Glutamatergic neuron (in vitro differentiated cells): Measurements from ENCODE around the gene KIAA1217. TPM values are rescaled to one million over a fixed set of nuclear protein-coding genes. Genes with fewer than 3 reads are reported as not detected.

Experiments used
- DNase-seq: peaks from one replicate; pipeline ENCODE4 v3.0.0; 2022
- H3K27ac Mint-ChIP-seq: one replicate; pipeline ENCODE4 v1.8.0; 2020; ENCODE audit warnings: mild to moderate bottlenecking, mixed read lengths, inconsistent platforms; ENCODE audit not compliant: unreplicated experiment
- H3K27me3 Mint-ChIP-seq: one replicate; pipeline ENCODE4 v1.8.0; 2020; ENCODE audit warnings: mild to moderate bottlenecking, moderate library complexity, mixed read lengths, inconsistent platforms; ENCODE audit not compliant: unreplicated experiment
- H3K36me3 Mint-ChIP-seq: one replicate; pipeline ENCODE4 v1.8.0; 2020; ENCODE audit warnings: mild to moderate bottlenecking, mixed read lengths, inconsistent platforms; ENCODE audit not compliant: unreplicated experiment
- H3K4me1 Mint-ChIP-seq: one replicate; pipeline ENCODE4 v1.8.0; 2020; ENCODE audit warnings: mild to moderate bottlenecking, low read depth, mixed read lengths, inconsistent platforms; ENCODE audit not compliant: unreplicated experiment
- H3K4me3 Mint-ChIP-seq: one replicate; pipeline ENCODE4 v1.8.0; 2020; ENCODE audit warnings: mild to moderate bottlenecking, mixed read lengths, inconsistent platforms; ENCODE audit not compliant: unreplicated experiment
- H3K9me3 Mint-ChIP-seq: one replicate; pipeline ENCODE4 v1.8.0; 2020; ENCODE audit warnings: mild to moderate bottlenecking, moderate library complexity, mixed read lengths, inconsistent platforms; ENCODE audit not compliant: unreplicated experiment
- total RNA-seq: library from RNA; stranded (reverse); fragmentation: NEBNext Ultra II Directional; extraction: Animal tissue kit (Norgen Biotek cat#: 25700); gene quantifications from one replicate; pipeline ENCODE4 v1.2.1, GENCODE V29; 2021; ENCODE audit not compliant: unreplicated experiment
- TF ChIP-seq, protein P1 (sequence below): fragments of 200-600 bp; sonication (generic); IDR thresholded peaks from one replicate; pipeline ENCODE4 v1.5.0; 2021; ENCODE audit not compliant: partially characterized antibody, unreplicated experiment

KIAA1217 gene
- total RNA-seq, 1 donor from 2014 or later: 4.4 TPM

DNA sequence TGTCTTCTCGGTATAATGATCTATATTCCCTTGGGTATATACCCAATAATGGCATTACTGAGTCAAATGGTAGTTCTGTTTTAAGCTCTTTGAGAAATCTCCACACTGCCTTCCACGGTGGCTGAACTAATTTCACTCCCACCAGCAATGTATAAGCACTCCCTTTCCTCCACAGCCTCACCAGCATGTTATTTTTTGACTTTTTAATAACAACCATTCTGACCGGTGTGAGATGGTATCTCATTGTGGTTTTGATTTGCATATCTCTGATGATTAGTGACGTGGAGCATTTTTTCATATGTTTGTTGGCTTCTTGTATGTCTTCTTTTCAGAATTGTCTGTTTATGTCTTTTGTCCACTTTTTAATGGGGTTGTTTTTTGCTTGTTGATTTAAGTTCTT lies 33.6 kb downstream of the KIAA1217 start:
- TF ChIP-seq, protein P1, sequence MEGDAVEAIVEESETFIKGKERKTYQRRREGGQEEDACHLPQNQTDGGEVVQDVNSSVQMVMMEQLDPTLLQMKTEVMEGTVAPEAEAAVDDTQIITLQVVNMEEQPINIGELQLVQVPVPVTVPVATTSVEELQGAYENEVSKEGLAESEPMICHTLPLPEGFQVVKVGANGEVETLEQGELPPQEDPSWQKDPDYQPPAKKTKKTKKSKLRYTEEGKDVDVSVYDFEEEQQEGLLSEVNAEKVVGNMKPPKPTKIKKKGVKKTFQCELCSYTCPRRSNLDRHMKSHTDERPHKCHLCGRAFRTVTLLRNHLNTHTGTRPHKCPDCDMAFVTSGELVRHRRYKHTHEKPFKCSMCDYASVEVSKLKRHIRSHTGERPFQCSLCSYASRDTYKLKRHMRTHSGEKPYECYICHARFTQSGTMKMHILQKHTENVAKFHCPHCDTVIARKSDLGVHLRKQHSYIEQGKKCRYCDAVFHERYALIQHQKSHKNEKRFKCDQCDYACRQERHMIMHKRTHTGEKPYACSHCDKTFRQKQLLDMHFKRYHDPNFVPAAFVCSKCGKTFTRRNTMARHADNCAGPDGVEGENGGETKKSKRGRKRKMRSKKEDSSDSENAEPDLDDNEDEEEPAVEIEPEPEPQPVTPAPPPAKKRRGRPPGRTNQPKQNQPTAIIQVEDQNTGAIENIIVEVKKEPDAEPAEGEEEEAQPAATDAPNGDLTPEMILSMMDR: no peak
- no peaks in the 10 kb centered on the region for H3K9me3 Mint-ChIP-seq
- no peak for DNase-seq
- H3K36me3 Mint-ChIP-seq: no peaks in the 10 kb centered on the region
- H3K27ac Mint-ChIP-seq: no peak overlapping the region
- no peaks in the 10 kb centered on the region for H3K27me3 Mint-ChIP-seq
- no peak overlapping the region for H3K4me3 Mint-ChIP-seq
- H3K4me1 Mint-ChIP-seq: peaks cover 3% of the 10 kb centered on the region

DNA sequence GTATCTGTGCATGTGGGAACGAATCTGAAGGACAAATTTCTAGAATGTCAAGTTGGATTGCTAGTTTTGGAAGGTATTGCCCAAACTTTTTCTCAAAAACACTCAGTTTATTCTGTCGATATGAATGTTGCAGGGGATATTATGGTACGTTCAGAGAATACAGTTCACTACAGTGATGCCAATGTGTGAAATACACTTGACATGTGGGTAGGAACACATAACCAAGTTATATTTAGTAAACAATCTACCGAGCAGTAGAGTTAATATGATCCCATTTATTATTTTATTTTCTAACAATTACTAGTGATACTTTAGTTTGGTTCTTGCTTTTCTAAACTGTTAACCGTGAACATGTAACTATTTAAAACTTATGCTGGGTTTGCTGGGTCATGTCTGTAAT lies 37.4 kb downstream of the KIAA1217 start:
- H3K36me3 Mint-ChIP-seq: no peaks in the 10 kb centered on the region

DNA sequence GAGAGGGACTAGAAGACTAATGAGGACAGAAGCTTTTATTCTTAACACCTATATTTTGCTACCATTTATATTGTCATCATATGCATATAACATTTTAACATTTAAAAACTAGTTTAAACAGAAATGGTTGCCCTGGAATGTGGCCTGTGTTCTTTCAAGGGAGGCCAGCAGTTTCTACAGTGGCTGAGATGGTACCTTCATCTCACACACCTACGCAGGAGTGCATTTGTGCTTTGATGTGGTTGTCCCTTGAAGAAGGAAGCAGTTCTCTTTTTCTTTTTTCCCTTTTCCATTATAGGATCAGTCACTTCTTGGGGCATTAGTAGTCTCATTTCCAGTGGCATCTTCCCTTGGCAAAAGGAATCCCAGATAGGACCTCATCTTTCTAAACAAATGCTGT lies 38.9 kb downstream of the KIAA1217 start:
- Mint-ChIP-seq H3K4me1 (no peaks in the 10 kb centered on the region), H3K27me3 (no peaks in the 10 kb centered on the region), H3K9me3 (no peaks in the 10 kb centered on the region), H3K27ac (no peak overlapping the region), H3K4me3 (no peak overlapping the region), H3K36me3 (no peaks in the 10 kb centered on the region)
- TF ChIP-seq, protein P1: no peak
- DNase-seq: no peak

More for the DNA sequence above, 37.4 kb downstream of the KIAA1217 start:
- Mint-ChIP-seq H3K27me3 (no peaks in the 10 kb centered on the region), H3K4me1 (peaks cover 3% of the 10 kb centered on the region), H3K4me3 (no peak overlapping the region), H3K27ac (no peak overlapping the region), H3K9me3 (no peaks in the 10 kb centered on the region)
- no peak for DNase-seq
- TF ChIP-seq, protein P1: no peak

DNA sequence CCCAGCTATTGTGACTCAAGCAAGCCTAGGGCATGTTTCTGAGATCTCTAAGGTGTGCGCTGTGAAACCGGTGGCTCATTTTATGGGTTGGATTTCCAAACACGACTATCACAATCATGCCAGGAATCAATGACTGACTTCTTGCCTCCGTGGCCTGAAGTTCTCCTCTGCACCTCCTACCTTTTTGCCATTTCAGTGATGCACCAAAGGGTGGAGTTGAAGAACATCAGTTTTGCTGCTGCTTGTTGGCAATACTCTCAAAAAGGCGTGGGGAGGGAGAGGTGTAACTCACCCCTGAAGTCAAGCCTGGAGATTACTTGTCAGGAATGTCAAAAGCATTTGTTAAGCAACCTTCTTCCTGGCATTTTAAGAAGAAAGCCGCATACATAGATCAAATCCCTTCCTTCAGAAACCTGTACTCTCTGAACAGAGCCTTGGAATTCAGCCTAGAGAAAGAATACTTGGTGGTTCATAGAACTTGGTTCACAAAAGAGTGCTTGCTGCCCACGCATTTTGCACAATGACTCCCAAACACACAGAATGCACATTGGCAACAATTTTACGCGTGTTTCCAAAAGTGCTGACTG lies 41.0 kb downstream of the KIAA1217 start:
- peaks cover 2% of the 10 kb centered on the region for H3K27me3 Mint-ChIP-seq
- H3K27ac Mint-ChIP-seq: no peak overlapping the region
- no peak overlapping the region for H3K4me3 Mint-ChIP-seq
- H3K36me3 Mint-ChIP-seq: no peaks in the 10 kb centered on the region
- H3K4me1 Mint-ChIP-seq: no peaks in the 10 kb centered on the region
- H3K9me3 Mint-ChIP-seq: no peaks in the 10 kb centered on the region
- no peak for DNase-seq
- TF ChIP-seq, protein P1: no peak

DNA sequence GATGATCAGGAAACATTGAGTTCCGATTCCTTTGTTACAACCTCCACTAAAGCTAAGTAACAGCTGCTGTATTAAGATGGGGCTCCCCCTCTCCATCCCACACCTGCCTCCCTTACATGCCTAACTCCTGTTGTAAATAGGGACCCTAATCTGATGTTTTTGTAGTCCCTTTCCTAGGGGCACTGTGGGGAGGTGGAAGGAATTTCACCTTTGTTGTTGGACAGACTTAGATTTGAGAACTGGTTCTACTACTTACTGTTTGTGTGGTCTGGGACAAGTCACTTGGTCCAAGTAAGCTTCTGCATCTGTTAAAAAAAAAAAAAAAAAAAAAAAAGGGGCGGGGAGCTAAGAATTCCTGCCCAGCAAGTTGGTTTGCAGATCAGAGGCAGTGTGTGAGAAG lies 42.6 kb downstream of the KIAA1217 start:
- Mint-ChIP-seq H3K27me3 (peaks cover 2% of the 10 kb centered on the region), H3K36me3 (no peaks in the 10 kb centered on the region), H3K9me3 (no peaks in the 10 kb centered on the region), H3K27ac (no peak overlapping the region), H3K4me1 (peaks cover 2% of the 10 kb centered on the region), H3K4me3 (no peak overlapping the region)
- no peak for DNase-seq
- TF ChIP-seq, protein P1: no peak
